HG03280 (cell line): ENCODE measurements around the gene SLPI.

Experiments used
- ATAC-seq: cut with Tn5 transposase; IDR thresholded peaks from one replicate; pipeline ENCODE4 v1.9.1; 2021; ENCODE audit warnings: mild to moderate bottlenecking, moderate library complexity; ENCODE audit not compliant: unreplicated experiment

SLPI gene

DNA sequence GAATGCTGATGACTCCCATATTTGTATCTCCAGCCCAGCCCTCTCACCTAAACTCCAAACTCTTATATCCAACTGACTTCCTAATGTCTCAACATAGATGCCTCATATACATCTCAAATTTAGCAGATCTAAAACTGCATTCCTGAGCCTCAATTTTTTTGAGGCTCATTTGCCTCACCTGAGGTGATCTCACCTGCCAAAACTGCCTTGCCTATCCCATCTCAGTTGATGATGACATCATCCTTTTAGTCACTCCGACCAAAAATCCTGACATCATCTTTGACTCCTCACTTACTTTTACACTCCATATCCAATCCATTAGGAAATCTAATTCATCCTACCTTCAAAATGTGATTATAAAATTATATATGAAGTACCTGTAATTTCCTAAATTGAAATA, 25.6 kb upstream of the SLPI start:
- no peak for ATAC-seq

DNA sequence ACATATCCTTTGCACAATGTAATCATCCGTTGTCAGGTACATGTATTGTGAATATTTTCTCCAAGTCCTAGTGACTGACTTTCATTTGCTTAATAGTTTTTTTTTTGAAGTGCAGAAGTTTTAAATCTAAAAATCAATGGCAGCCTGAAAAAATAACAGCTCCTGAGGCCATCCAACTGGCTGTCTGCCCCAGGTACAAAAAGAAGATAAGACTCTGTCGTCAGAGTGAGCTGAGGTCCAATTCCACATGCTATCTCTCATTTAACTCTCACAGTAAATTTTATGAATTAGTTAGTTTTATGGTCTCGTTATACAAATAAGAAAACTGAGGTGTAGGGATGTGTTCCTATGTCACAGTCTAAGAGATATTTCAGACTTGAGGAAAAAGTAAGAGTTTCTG, 21.0 kb upstream of the SLPI start:
- ATAC-seq = no peak

DNA sequence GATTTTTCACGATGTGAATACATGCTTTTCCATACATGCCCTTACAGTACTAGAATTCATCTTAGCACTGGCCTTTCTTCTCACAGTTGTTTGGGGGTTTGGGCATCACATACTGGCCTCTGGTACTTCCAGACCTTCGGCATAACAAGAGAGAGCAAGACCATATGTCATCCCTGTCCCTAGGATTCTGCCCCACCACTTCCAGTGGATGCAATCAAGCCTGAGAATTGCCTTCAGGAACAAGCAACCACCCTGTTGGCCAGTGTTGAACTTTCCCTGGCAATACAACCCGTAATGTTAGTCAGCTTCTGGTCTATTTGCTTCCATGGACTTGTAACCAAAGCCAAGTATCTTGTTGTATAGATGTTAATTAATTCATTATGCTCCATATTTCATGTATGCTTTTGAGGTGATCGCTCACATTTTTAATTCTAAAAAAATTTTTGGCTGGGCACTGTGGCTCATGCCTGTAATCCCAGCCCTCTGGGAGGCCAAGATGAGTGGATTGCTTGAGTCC, 15.4 kb upstream of the SLPI start:
- no peak for ATAC-seq

DNA sequence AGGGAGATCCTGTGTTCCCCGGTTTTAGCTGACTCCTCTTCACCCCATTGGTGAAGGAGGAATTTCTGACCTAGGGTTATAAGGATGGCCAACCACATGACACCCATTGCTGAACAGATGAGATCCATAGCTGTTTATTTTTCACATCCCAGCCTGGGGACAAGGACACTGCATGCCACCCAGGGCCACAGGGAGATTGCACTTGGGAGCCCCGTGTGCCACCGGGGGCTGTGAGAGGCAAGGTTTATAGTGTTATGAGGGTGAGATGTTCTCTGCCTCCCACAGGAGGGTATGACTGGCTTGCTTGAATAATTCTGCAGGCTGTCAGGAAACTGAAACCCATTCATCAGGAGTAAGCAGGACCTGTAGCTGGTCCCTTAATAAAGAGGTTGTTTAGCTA, 14.7 kb upstream of the SLPI start:
- no peak for ATAC-seq

DNA sequence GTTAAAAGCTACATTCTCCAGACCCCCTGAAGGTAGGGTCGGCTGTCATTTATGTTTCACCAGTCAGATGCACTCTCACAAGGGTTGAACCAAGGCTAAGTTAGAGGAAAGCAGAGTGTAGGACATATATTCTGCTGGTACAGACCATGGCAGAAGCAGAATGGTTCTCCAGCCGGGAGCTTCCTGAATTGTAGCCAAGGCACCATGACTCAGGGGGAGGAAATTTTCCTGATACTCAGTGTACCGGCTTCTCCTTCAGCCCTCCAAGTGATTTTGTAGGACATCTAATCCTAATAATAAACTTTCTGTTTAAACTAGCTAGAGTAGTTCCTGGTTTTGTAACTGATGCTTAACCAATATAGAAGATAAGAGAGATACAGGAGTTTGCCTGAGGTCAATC, 14.2 kb upstream of the SLPI start:
- no peak for ATAC-seq

DNA sequence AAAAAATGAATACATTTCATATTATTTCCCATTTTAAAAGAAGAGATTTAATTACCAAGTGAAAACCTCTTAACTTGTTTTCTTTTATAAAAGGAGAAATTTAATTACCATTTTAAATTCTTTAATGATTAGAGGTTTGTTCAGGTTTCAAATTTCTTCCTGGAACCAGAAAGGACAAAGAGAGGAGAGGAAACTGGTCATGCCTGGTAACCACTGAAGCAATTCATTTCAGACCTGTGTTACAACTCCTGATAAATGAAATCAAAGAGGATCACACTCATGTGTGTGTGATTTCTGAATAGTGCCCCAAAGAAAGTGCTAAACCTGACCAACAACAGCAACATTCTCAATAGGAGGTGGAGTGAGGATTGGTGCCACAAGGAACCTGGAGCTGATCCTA, 12.6 kb upstream of the SLPI start:
- no peak for ATAC-seq

DNA sequence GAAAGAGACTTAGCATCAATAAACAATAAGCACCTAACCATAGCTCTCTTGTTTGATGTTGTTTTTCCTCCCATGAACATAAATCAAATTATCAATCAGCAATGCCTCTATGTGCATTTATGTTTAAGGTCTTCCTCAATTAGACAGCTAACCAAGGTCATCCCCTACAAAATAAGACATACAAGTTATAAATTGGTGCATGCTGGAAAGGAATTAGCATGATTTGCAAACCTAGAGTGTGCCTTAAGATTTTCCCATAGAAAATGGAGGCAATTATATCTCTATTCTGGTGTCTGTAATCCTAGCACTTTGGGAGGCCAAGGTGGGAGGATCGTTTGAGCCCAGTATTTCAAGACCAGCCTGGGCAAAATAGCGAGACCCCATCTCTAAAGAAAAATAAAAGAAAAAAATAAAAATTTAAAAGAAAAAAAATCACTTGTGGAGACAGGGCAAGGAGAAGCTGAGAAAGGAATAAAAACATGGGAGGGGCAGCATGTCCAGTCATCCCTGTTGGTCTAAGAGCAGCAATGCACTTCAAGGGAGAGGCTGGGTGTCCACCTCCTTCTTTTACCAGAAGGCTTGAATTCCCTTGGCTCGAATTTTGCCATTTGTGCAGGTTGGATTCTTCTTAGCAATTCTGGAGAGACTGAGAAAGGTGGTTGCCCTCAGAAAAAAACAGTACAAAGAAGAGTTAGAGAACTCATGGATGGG, 9.3 kb upstream of the SLPI start:
- ATAC-seq = no peak

DNA sequence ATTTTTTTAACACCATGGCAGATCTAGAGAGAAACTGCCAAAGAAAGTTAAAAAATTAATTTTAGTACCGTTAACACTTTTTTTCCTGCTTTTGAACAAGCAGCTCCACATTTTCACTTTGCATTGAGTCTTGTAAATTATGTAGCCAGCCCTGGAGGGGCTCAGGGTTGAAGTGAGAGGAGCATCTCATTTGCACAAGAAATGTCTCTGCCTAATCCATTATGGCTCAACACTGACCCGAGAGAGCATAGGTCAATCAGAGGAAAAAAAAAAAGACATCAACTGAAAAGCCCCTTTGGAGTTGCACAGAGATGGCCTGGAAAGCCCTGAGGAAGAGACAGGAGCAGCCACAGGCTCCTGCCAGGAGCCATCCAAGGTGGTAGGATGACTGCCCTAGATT, 4.3 kb upstream of the SLPI start:
- no peak for ATAC-seq

DNA sequence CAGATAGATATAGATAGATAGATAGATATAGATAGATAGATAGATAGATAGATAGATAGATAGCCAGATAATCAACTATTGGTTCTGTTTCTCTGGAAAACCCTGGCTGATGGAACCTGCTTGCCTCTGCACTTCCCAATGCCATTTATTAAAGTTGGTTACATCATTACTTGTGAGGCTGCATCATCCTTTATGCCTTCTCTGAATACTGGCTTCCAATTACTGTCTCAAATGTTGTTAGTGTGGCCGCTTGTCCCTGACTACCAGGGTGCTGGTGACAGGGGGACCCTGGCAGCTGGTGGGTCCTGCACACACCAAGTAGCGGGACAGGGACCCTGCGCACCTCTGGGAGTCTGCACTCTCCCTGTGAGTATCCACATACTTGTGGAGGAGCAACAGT, 3.9 kb upstream of the SLPI start:
- no peak for ATAC-seq

DNA sequence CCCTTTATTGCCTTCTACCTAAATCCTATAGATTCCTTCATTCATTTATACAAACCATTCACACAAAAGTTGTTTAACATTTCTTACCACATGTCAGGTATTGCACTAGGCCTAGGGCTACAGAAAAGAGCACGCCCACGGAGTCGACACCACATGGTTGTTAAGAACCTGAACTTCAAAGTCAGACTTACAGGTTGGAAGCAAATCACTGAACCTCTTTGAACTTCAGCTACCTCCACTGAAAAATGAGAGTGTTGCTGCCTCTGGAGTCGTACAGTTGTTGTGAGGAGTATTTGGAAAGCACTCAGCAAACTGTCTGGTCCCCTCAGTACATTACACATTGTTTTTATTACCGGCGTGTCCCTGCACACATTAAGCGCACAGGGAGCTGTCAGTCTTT, 3.3 kb upstream of the SLPI start:
- no peak for ATAC-seq

DNA sequence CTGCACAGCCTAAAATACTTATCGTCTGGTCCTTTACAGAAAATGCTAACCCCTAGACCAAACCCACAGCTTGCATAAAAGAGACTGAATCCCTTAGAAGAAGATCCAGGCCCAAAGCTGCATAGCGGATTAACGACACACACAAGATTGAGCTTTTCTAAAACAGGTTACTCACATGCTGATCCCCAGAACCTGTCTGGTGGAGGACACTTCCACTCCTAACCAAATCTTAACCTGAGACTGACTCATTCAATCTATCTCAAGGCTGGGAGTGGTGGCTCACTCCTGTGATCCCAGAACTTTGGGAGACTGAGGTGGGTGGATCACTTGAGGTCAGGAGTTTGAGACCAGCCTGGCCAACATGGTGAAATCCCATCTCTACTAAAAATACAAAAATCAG, 2.8 kb upstream of the SLPI start:
- ATAC-seq = no peak

DNA sequence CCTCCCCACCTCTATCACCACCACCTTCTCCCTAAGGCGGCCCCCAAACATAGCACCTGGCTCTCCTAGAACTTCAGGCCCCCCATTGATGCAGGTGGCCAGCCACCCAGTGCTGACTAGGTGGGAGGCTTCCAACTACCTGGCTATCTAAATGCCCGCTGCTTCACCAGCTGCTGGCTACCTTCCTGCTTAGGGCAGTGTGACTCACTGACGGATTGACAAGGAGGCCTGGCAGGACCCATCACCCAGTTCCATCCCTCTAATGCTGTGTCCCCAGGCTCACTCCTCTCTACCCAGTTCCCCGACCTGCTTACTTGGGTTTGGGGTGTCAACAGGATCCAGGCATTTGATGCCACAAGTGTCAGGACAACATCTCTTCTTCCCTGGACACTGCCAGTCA, 1.1 kb downstream of the SLPI start:
- ATAC-seq = no peak

DNA sequence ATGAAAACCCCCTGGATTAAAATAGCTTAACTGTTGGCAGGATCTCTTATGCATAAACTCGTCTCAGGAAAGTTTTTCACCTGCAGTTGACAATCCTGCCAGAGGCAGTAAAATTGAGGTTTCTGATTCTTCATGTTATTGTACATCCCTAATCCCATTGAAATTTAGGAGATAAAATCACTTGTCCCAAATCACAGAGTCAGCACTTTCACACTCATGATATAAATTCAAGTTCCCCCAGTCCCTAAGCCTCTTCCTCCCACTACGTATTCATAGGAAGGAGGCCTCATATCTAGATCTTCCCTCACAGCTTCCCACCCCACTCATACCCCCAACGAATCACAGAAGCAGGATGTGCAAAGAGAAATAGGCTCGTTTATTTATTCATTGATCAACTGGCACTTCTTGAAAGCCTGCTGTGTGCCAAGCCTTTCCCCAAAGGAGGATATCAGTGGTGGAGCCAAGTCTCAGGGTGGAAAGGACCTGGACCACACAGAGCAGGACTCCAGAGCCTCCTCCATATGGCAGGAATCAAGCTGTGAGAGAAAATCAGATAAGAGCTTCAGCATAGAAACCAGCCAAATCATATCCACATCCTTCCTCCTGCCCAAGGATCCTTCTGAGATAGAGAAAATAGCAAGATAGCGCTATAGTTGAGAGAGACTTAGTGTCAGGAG, 2.3 kb downstream of the SLPI start:
- ATAC-seq = no peak

DNA sequence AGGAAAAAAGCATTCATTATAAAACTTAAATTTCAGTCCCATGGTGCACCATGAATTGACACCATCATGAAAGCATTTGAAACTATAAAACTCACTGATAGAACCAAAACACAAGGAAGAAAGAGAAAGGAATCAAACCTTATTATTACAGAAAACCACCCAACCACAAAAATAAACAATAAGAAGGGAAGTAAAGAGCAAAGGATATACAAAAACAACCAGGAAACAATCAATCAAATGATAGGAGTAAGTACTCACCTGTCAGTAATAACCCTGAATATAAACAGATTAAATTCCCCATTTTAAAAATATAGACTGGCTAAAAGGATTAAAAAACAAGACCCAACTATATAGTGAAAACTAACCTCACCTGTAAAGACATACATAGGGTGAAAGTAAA, 5.8 kb downstream of the SLPI start:
- no peak for ATAC-seq

DNA sequence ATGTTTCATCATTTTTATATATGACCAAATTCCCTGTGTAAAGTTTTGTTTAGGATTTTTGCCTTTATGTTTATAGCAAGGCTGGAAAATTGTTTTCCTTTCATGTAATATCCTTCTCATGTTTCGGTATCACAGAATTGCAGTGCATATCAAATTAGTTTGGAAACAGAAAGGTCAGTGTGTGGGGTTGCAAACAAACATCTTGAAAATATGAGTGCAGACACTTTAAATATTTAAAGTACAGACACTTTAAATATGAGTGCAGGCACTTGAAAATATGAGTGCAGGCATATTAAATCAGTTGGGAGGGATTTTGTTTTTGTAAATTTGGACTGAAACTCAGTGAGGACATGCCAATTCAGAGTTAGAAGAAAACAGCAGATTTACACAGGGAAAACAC, 6.5 kb downstream of the SLPI start:
- ATAC-seq = no peak

DNA sequence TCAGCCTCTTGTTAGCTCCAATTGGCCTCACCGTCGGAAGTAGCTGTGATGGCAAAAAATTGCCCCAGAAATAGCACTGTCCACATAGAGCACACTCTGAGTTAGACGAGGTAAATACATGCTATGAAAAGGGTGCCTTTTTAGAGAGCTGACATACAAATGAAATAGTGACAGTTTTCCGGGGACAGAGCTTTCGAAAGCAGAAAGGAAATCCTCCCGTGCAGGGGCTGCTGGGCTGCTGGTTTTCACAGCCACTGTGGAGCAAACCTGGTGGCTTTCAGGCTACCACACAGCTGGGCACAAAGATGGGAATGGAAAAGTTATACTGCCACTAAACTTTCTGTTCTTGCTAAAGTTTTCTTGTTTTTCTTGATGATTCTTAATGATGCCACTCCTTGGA, 8.3 kb downstream of the SLPI start:
- no peak for ATAC-seq

DNA sequence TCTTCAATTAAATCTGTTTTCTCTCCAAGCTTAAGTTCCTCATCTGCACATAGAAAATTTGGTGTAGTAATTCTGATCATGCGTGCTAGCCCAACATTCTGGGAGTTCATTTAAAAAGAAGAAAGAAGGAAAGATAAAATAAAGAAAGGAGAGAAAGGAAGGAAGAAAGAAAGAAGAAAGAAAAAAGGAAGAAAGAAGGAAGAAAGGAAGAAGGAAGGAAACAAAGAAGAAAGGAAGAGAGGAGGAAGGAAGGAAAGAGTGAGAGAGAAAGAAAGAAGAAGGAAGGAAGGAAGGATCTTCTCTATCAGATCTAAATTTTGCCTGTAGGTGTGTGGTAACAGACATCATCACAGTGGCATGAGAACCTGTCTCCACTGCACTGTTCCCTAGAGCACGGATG, 16.2 kb downstream of the SLPI start:
- no peak for ATAC-seq

DNA sequence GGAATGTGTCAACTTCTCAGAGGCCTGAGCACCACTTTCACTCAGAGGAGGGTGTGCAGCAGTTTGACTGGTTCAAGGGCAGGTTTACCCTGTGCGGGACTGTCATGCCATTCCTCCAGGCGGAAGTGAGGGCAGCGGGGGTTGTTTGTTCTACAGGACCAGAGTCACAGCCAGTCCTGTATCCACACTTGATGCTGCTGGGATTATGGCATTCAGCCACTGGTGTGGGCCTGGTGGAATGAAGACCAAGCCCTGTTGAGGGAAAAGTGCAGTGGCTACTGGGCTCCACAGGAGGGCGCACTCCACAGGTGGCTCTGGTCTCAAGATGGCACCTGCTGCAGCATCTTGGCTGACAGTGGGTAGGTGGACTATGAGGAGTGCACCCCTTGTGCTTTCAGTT, 18.4 kb downstream of the SLPI start:
- ATAC-seq = no peak

DNA sequence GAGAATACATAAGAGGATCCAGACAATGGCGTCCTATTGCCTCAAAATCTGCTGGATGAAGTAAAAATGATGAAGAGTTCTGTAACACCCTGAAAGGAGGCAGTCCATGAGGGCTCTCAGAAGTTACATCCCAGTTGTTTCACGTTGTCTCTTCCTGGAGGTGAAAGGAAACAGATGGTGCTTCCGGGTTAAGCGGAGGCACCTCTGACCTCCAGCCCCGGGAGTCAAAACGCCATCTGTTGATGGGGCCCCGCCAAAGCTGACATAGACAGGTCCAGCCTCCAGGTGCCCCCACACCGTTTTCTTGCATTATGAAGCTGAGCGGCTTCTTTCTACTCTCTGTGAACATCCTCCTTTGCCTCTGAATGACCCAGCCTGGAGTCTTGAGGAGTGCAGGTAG, 23.7 kb downstream of the SLPI start:
- no peak for ATAC-seq

DNA sequence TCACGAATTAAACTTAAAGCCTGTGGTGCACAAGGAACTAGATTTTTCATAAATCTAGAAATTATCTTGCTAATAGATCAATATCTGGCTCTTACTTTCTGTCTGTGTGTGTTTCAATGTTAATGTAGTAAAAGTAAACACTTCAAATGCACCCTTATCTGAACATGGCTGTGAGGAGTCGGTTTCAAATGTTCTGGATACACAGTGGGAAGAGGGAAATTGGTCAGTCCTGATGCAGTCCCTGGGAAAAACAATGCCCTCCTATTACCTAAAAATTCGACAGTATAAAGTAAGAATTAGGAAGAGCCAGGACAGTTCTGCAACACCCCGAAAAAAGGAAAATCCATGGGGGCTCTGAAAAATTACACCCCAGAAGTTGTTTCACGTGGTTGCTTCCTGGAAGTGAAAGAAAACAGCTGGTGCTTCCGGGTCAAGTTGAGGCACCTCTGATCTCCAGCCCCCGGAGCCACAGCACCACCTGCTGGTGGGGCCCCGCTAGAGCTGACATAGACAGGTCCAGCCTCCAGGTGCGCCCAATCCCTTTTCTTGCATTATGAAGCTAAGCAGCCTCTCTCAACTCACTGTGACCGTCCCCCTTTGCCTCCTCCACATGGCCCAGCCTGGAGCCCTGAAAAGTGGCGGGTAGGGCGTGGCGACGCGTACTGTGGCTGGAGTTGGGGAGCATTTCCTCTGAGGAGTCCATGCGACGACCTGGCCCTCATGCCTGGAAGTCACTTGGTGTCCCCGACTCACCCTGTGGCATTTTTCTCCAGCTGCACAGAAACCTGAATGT, 24.9 kb downstream of the SLPI start:
- ATAC-seq = no peak

DNA sequence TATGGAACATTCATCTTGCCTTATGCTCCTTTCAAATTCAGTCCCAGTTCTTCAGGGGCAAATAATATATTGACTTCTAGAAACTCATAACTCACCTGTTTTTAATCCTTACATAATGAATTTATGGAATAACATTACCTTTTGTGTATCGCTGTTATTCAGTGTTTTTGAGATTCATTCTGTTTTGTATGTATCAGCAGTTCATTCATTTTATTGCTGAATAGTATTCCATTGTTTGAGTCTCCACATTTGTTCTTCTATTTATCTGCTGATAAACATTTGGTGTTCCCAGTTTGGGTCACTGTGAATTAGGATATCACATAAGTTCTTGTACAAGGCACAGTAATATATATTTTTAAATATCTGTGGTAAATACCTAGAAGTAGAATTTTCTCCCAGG, 28.1 kb downstream of the SLPI start:
- ATAC-seq = no peak

DNA sequence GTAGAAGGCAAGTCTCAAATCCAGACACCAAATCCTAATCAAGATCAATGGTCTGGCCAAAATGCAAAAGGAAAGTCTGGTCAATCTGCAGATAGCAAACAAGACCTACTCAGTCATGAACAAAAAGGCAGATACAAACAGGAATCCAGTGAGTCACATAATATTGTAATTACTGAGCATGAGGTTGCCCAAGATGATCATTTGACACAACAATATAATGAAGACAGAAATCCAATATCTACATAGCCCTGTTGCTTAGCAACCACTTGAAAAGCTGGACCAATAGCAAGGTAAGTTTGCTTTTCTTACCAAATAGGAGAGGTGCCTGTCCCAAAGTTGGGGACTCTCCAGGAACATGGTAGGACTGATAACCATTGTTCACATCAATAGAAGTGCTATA, 31.2 kb downstream of the SLPI start:
- no peak for ATAC-seq
